KBM-7 (cell line): ENCODE data around the gene DST.

ENCODE experiments used
- DNase-seq: peaks from one replicate; pipeline ENCODE4 v3.0.0-alpha.2; 2015
- in situ Hi-C: fragments of 300-500 bp; cut with MboI; formaldehyde crosslinking; loops from 2 replicates; pipeline ENCODE4 v1.14.3; 2020; ENCODE audit warnings: low sequenced_read_pairs, low pct_unique_long_range_greater_than_20kb, mixed read lengths

DST gene

DNA sequence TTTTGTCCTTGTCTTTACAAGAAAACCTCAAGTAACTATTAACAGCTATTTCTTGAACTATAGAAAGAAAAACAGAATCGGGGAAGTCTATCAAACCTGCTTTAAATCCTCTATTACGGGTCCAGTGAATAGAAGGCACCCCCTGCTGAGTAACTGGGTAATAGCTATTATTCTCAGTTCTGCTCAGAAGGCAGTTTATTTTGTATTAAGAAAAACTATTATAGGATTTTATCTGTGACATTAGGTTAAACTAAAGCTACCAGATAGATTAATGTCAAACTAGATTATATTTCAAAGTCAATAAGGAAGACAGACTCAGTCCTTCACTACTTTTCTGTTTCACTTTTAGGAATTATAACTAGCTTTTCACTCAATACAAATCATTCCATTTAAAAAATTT, 93.7 kb downstream of the DST start:
- in situ Hi-C loops = no loop called here
- DNase-seq = no peak

DNA sequence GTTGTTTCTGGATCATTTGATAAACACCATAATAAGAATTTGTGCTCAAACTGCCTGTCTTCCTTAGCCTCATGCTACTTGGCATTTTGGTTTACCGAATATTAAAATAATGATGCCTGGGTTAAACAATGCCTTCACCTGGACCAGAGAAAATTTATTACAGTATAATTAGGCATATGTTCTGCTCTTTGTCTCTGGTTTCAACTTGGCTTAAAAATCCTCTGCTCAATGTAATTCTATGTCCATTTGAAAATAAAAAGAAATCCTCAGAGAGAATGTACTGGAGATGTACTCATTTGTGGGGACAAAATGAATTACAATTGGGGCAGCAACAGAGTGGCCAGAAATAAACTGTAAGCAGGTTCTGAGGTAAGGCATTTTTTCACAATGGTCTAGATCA, 95.0 kb downstream of the DST start:
- DNase-seq = no peak
- in situ Hi-C loops = no loop called here

DNA sequence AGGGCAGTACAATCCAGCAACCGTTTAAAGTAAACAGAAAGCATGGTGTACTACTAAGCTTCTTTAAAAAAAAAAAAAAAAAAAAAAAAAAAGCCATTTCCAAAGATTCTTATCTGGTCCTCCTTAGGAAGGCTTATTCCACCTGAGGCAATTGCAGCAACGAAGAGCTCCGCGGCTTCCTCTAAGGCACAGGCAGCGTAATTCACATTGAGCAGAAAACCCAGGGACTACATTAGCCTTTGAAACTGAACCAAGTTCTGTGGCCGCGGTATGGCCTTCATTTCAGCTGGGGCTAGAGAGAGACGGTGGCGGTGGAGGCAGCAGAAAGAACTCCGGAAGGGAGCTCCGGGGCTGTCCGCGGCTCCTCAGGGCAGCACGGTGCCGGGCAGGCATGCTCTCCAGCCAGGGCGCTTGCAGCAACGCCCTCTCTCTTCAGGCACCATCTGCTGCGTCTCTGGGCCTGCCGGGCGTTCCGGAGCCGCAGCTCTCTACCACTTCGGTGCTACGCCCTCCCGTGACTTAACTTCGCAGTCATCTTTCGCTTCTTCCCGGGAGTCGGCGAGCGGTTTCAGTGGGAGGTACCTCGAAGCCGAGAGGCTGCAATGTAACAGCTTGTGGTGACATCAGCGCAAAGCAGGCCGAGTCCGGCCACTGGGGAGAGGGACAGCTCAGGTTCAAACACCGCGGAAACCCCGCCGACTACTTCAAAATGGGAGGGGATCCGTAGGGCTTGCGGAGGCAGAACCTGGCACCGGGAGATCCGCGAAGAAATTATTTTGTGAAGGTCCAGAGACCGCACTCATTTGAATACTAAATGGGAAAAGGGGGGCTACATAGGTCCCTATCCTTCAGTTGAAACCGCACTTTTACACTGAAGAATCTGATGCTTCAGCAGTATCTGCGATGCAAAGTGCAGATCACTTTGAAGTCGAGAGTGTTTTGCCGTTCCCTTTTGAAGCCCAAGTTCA, 100.0 kb downstream of the DST start:
- in situ Hi-C loops = no loop called here
- DNase-seq = peak; percentile 95

DNA sequence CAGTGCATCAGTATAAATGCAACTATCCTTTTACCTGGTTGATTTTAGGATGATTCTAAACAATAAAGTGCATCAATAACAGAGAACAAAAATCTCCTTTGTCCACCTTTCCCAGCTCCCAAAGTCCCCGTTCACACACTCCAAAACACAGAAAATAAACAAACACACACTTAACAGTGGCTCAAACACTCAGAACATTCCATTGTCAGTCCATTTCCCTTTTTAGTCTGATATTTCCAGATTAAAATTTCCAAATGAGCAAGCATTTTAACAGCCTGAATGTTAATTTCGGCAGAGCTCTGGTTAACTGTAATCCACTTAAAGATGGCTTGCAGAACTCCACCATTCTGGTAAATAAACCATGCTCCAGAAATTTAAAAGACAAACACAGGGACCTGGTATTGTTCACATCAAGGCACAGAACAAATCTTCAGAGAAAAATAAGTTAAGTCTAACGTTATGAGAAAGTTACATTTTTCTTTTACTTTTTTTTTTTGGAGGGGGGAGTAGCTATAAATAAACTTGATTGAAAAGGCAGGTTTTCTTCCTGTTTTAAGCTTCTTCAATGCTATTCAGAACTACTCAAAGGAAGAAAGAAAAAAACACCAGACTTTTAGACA, 100.8 kb downstream of the DST start:
- in situ Hi-C loops = no loop called here
- DNase-seq = peak; percentile 5

DNA sequence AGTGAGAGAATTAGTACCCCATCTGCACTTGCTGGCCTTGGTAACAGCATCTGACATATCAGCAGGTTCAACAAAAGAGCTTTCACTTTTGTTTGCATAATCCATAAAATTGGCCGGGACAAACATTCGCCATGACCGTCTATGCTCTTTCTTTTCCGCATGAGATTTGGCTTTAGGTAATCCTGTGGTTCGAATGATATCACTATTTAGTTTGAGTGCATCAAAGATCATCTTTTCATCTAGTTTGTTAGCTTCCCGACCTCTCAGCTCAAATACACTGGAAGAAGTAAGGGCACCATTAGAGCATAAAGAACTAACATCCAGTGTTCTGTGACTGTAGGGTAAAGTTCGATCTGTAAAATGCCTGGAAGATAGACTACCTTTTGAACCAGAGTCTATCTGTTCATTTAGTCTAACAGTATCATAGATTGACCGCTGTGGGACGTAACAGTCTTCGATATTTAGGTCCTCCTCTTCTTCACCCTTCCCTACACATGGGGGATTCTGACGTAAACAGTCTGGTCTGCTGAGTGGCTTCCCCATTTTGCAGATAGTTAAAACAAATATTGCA, 101.6 kb downstream of the DST start:
- DNase-seq = peak; percentile 37
- in situ Hi-C loops = no loop called here

DNA sequence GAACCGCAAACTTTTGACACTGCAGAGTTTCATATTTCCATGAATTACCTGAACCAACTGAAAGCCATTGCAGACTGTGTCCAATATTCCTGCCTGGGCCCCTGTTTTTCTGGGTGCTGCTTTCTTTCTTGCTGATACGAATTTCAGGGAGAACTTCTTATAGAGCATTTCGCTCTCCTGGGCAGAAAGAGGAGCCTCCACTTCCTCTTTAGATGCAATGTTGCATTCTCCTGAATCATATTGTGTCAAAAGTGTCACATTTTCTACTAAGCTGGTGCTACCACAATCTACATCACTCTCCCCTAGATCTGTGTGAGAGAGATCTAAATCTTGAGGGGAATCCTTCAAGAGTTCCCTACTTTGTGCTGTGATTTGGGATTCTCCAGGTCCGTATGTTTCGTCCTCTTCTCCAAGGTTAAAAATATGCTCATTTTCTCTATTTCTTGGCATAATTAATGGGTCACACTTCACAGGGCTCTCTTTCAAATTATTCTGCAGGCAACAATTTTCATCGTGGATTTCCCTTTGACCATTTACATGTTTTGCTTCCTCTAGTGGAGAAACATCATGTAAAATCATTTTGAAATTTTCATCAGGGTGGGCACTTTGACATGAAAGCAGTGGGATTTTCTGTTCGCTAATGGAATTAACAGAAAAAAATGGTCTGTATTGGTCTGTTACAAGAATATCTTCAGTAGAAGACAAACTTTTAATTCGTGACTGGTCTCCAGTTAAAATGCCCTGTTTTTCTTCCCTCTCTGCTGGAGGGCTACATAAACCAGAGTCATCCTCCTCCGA, 102.3 kb downstream of the DST start:
- DNase-seq = peak; percentile 50

DNA sequence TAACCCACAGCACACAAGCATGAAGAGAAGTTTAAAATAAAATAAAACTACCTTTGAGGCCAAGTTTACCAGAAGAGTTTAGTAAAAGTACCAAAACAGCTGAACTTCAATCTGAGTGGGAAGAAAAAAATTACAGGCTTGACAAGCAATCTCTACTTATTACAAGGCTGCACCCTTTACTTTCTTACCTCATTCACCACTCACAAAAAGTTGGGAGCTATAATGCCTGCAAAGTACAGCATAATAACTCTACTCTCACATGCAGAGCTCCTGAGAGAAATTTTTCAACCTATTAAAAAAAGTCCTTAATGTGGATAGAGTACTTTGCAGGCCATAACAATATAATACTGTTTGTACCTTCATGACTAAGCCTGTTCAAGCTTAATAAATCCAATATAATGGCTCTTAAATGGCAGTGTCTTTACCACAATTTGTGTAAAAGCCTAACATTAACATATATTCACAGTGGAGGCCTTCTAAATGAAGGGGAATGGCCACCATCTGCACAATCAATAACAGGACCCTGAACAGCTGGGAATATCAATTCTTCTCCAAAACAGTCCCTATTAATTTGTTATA, 103.1 kb downstream of the DST start:
- in situ Hi-C loops = no loop called here
- DNase-seq = no peak

More for the DNA sequence above, 102.3 kb downstream of the DST start:
- in situ Hi-C loops = no loop called here

DNA sequence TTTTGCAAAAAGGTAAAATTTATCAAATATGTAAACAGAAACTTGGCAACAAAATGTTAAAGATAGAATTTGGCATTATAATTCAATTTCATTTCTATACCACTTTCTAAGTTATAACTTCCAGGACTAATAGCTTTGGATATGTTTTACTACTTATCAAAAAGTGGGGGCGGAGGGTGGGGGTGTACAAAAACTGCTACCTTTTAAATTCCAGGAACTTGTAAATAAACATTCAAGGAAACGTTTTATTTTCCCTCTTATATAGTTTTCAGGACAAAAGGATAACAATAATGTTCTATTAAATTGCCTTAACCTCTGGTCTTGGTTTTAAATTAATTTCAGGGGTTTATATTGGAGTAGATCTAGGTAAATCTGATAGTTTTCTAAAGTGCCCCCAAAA, 103.8 kb downstream of the DST start:
- in situ Hi-C loops = no loop called here
- DNase-seq = no peak

DNA sequence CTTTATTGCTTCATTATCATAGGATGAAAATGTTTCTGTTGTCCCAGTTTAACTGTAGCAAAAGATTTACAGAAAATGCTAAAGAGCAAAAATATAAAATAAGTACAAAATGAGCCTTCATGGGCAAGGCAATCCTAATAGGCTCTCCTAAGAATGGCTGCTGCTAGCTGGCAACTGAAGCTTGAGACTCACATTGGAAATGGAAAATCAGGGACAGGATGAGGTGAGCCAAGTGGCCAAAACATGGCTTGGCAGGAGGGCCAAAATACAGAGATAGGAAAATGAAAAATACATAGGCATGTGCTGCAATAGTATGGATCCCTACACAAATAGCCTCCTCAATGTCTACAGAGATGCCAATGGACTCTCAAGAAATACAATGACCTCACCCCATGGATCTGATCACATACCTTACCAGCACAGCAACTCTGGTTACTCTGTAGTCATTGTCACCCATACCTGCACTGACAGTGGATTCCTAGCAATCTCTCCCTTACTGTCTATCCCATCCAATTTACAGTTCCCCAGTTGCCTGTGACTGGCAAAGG, 105.4 kb downstream of the DST start:
- no peak for DNase-seq
- in situ Hi-C loops = no loop called here

DNA sequence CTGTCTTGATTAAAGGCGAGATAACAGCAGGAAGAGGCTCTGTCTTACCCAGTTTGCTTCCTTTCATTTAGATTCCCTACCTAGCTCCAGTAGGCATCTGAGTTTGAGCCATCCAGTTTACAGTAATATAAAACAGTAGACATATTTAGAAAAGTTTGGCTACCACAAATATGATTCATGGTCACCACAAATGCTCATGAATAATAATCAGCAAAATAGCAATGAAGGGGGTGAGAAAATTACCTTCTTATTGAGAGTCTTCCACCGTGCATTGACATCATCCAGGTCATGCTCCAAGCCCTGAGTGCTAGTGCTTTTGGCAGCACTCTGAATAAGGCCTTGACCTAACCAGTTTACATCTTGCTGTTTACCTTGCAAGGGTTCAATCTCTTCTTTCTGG, 106.2 kb downstream of the DST start:
- DNase-seq = no peak
- in situ Hi-C loops = no loop called here

DNA sequence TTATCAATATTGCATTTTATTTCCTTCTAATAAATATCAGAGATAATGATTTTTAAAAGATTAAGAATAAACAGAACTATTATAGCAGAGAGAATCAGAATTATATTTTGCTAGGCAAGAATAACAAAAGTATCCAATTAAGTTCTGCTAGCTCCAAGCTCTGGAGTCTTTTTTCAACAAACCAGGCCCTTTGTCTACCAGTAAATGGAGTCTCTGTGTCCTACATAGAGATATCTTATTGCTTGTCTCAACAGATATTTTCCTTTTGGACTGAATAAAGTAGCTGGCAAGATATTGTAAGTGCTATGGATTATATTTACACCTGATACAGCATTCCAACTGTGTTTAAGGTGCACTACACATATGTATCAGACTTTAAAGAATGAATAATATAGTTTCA, 107.1 kb downstream of the DST start:
- in situ Hi-C loops = no loop called here
- DNase-seq = no peak

DNA sequence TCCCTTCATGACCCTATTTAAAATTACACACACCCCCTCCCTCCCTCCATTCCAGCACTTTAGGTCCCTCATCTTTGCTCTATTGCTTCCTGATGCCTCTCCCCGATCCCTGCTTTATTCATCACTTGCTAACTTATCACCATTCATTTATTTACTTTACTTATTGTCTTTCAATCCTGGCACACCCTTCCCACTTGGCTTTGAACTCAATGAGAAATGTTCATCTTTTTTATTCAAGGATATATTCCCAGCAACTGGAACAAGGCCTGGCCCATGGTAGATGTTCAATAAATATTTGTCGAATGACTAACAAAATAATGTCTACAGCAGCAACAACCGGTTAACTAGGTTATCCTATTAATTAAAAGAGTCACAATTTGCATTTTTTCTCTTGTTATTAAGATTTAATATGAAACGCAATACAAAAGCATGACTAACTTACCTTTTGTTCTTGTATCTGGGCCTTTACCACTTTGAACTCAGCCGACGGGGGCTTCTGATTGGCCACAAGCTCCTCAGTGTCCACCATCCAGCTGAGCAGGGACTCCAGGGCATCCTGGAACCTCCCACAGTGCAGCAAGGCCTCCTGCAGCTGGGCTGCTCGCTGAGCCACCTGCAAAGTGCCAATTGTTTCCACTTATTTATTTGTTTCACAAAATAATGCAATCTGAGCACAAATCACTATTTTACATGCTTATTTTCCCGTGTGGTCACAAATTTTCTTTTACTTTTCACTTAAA, 107.8 kb downstream of the DST start:
- DNase-seq = no peak
- in situ Hi-C loops = no loop called here

DNA sequence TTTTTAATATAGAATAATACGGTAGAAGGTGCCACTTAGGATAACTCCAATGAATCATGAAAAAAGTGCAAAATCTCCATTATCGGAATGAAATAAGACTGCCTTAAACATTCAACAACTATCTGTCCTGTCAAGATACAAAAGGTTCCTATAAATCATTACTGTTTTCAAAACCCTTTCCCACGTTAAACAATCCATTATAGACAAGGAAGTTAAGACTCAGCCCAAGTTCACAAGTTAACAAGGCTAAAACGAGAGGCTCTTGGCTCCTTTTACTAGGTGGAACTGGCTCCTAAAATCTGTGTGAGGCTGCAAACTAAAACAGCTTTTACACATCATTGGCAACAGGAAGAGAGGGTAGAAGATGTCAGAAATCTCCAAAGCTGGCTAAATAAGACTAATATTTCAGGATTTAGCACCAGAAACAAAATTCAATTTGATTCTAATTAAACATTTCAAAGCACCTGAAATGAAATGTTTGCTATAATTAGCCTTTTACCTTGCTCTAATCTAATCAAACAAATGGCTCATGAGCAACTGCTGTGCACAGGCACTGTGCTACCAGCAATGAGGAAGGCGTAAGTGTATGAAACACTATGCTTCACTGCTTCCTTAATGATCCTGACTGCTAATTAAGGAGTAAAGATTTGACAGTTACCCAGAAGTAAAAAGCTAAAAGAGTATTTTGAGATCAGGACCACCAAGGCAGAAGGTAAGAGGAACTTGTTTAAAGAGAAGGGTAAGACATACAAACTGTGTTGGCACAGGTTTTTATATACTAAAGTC, 109.7 kb downstream of the DST start:
- DNase-seq = no peak
- in situ Hi-C loops = no loop called here

DNA sequence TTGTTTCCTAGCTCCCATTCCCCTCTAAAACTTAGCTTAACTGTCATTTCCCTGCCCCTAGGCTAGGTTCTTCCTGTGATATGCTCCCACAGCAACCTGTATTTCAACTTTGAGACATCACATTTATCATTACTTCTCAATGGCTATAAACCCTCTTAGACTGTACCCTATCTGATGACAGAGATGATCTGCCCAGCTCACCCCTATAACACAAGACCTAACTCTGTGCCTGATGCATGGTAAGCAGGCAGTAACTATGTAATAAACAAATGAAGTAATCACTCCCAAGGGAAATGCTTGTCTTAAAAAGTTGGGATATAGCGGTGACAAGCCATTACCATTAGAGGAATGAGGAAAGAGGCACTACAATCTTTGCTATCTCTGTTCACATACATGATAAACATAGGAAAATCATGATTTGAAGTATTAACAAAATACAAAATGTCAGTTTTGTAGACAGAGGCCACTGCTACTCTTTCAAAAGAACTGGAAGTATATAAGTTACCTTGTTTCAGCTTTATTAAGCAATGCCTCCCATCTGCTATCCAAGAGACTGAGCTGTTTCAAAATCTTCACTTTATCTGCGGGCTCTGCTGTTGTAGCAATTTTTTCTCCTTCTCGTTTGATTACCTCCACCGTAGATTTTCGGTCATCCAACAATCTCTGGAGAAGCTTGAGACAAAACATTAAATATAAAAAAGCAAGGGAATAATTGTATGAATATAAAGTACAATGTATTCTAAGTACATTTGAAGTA, 110.7 kb downstream of the DST start:
- in situ Hi-C loops = no loop called here
- no peak for DNase-seq

DNA sequence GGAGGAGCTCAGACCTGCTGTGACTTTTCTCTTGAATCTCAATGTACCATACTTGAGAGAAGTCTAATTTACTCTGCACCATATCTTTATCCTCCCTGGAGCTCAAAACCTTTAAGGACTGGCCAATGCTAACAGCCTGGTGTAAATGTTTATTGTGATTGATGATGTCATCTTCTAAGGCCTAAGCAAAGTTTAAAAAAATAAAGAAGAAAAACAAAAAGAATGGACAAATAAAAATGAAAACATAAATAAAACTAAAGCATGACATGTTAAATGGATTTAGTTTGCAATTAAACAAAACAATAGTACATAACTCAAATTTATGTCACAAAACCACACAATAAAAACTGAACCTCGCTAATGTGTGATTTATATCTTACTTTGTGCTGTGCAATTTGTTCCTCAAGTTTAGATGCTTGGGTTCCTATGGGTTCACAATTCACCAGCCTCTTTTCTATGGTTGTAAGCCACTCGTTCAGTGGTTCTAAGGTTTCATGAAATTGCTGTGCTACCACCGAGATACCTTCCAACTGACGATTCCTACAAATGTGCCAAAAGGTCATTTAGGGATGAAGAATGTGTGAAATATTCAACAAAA, 113.0 kb downstream of the DST start:
- in situ Hi-C loops = no loop called here

DNA sequence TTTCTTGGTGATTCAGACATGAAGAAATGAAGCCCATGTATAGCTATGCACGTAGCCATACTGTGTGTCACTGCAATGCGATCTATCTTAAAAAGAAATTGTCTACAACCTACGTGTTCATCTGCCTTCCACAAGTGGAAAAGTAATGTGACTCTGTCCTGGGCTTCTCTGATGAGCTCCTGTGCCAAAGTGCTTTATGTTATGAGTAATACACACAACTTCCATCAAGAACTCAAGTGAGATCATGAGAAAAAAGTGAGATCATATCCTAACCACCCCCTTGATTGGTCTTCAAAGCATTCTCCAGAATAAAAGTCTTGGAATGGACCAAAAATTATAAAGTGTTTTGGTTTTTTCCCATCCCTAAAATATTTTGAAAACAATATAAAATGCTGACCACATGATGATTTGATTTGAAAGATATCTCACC, 114.3 kb downstream of the DST start:
- in situ Hi-C loops = no loop called here
- DNase-seq = no peak

More for the DNA sequence above, 113.0 kb downstream of the DST start:
- no peak for DNase-seq
